Measurements from ENCODE around the gene CPXM2. TPM values are rescaled to one million over a fixed set of nuclear protein-coding genes. Genes with fewer than 3 reads are reported as not detected.

CPXM2 gene
- total RNA-seq, 1 experiment from 2014 or later = not detected

GRCh38 chr10:123778719-123779517 is 112.7 kb downstream of the CPXM2 start:
- Histone ChIP-seq H3K9ac (ENCODE audit: low read length) (no peak overlapping the region), H3K27me3 (ENCODE audit: low read length) (peaks cover 63% of the 10 kb centered on the region), H3F3A (ENCODE audit: low read length, unreplicated experiment) (no peaks in the 10 kb centered on the region), H3K4me1 (ENCODE audit: insufficient read depth, low read length) (no peaks in the 10 kb centered on the region), H3K27ac (ENCODE audit: low read length) (no peak overlapping the region), H3K9me2 (replicated peaks; ENCODE audit: low read length) (no peaks in the 10 kb centered on the region), H3K4me3 (ENCODE audit: low read length) (no peak overlapping the region), H3K36me3 (ENCODE audit: low read depth, low read length) (no peaks in the 10 kb centered on the region), H2AFZ (ENCODE audit: low read length) (no peak overlapping the region), H3K79me2 (ENCODE audit: low read length) (no peaks in the 10 kb centered on the region), H3K4me2 (ENCODE audit: low read length) (no peak overlapping the region), H3K9me3 (ENCODE audit: low read length) (no peaks in the 10 kb centered on the region), H4K20me1 (ENCODE audit: low read length) (no peaks in the 10 kb centered on the region)
- ChIA-PET POLR2A (ENCODE audit: unreplicated experiment) (no interaction called here), CTCF (no interaction called here)
- no TSS peak for BruUV-seq (replicated peaks)
- intact Hi-C loops (cut with micrococcal nuclease) = no loop called here
- TF ChIP-seq EZH2phosphoT487 (IDR thresholded peaks at IDR 0.05; ENCODE audit: borderline replicate concordance, low read length) = no peak
- no peak for TF ChIP-seq CTCF (conservative IDR thresholded peaks at IDR 0.05; ENCODE audit: low read depth, low read length)
- no peak for TF ChIP-seq EZH2 (IDR thresholded peaks at IDR 0.05; ENCODE audit: low read length, unreplicated experiment)
- ATAC-seq (no peak), DNase-seq (no peak)

GRCh38 chr10:123777881-123778280 is 113.7 kb downstream of the CPXM2 start:
- H4K20me1 ChIP-seq (ENCODE audit: low read length) = no peaks in the 10 kb centered on the region
- no peaks in the 10 kb centered on the region for H3K79me2 ChIP-seq (ENCODE audit: low read length)
- no peaks in the 10 kb centered on the region for H3K36me3 ChIP-seq (ENCODE audit: low read depth, low read length)
- no peak overlapping the region for H3K4me3 ChIP-seq (ENCODE audit: low read length)
- CTCF ChIA-PET = no interaction called here
- no peaks in the 10 kb centered on the region for H3K9me2 ChIP-seq (replicated peaks; ENCODE audit: low read length)
- TF ChIP-seq EZH2 (IDR thresholded peaks at IDR 0.05; ENCODE audit: low read length, unreplicated experiment) = no peak
- TF ChIP-seq EZH2phosphoT487 (IDR thresholded peaks at IDR 0.05; ENCODE audit: borderline replicate concordance, low read length) = no peak
- no peaks in the 10 kb centered on the region for H3F3A ChIP-seq (ENCODE audit: low read length, unreplicated experiment)
- intact Hi-C loops (cut with micrococcal nuclease) = no loop called here
- H3K4me2 ChIP-seq (ENCODE audit: low read length) = no peak overlapping the region
- H3K27ac ChIP-seq (ENCODE audit: low read length) = no peak overlapping the region
- peaks cover 53% of the 10 kb centered on the region for H3K27me3 ChIP-seq (ENCODE audit: low read length)
- no peak overlapping the region for H3K9ac ChIP-seq (ENCODE audit: low read length)
- no peak for ATAC-seq
- DNase-seq = no peak
- no TSS peak for BruUV-seq (replicated peaks)
- no peaks in the 10 kb centered on the region for H3K9me3 ChIP-seq (ENCODE audit: low read length)
- POLR2A ChIA-PET (ENCODE audit: unreplicated experiment) = no interaction called here
- no peaks in the 10 kb centered on the region for H3K4me1 ChIP-seq (ENCODE audit: insufficient read depth, low read length)
- H2AFZ ChIP-seq (ENCODE audit: low read length) = no peak overlapping the region

GRCh38 chr10:123774132-123774742 is 117.4 kb downstream of the CPXM2 start:
- BruUV-seq (replicated peaks) = no TSS peak

More at GRCh38 chr10:123774132-123774742, 117.4 kb downstream of the CPXM2 start:
- no peak overlapping the region for H2AFZ ChIP-seq (ENCODE audit: low read length)
- DNase-seq = no peak
- no peaks in the 10 kb centered on the region for H3K4me1 ChIP-seq (ENCODE audit: insufficient read depth, low read length)
- no peaks in the 10 kb centered on the region for H3K36me3 ChIP-seq (ENCODE audit: low read depth, low read length)
- H3K4me3 ChIP-seq (ENCODE audit: low read length) = no peak overlapping the region
- H3K27me3 ChIP-seq (ENCODE audit: low read length) = peaks cover 17% of the 10 kb centered on the region
- no peak overlapping the region for H3K4me2 ChIP-seq (ENCODE audit: low read length)
- ChIA-PET CTCF (no interaction called here), POLR2A (ENCODE audit: unreplicated experiment) (no interaction called here)
- H3K79me2 ChIP-seq (ENCODE audit: low read length) = no peaks in the 10 kb centered on the region
- intact Hi-C loops (cut with micrococcal nuclease) = no loop called here
- H3K9ac ChIP-seq (ENCODE audit: low read length) = no peak overlapping the region
- no peaks in the 10 kb centered on the region for H3K9me3 ChIP-seq (ENCODE audit: low read length)
- TF ChIP-seq CTCF (conservative IDR thresholded peaks at IDR 0.05; ENCODE audit: low read depth, low read length) (no peak), EZH2 (IDR thresholded peaks at IDR 0.05; ENCODE audit: low read length, unreplicated experiment) (no peak)
- H3K9me2 ChIP-seq (replicated peaks; ENCODE audit: low read length) = no peaks in the 10 kb centered on the region
- H3F3A ChIP-seq (ENCODE audit: low read length, unreplicated experiment) = no peaks in the 10 kb centered on the region
- no peak overlapping the region for H3K27ac ChIP-seq (ENCODE audit: low read length)
- no peak for ATAC-seq
- H4K20me1 ChIP-seq (ENCODE audit: low read length) = no peaks in the 10 kb centered on the region
